WTC11 (cell line): ENCODE data around the gene SUCLG2. TPM values are rescaled to one million over a fixed set of nuclear protein-coding genes. Genes with fewer than 3 reads are reported as not detected.

Experiments
- ATAC-seq: fragments of 200-7000 bp; cut with Tn5 transposase; 2 replicates; pipeline ENCODE4 v1.10.0; 2021; ENCODE audit warnings: mild to moderate bottlenecking, moderate library complexity
- CTCF ChIA-PET: fragments of 300-600 bp; sonication (Branson Sonifier 250); formaldehyde crosslinking; loops from one replicate; lab custom pipeline; 2021; ENCODE audit warnings: antibody characterized with exemption; lab: Charles Lee
- POLR2A ChIA-PET: fragments of 350-600 bp; sonication (Branson Sonifier 250); formaldehyde crosslinking; loops from one replicate; lab custom pipeline; 2021; ENCODE audit warnings: antibody characterized with exemption; lab: Charles Lee
- DNase-seq: peaks from one replicate; pipeline ENCODE4 v3.0.0; 2021; ENCODE audit warnings: low spot score
- H3K27ac Mint-ChIP-seq: 2 replicates; pipeline ENCODE4 v1.8.0; 2021; ENCODE audit warnings: mixed read lengths
- H3K27me3 Mint-ChIP-seq: 2 replicates; pipeline ENCODE4 v1.8.0; 2021; ENCODE audit warnings: low read depth, mild to moderate bottlenecking, moderate library complexity, mixed read lengths
- H3K36me3 Mint-ChIP-seq: 2 replicates; pipeline ENCODE4 v1.8.0; 2021; ENCODE audit warnings: mixed read lengths
- H3K4me1 Mint-ChIP-seq: 2 replicates; pipeline ENCODE4 v1.8.0; 2022; ENCODE audit warnings: mixed read lengths
- H3K4me3 Mint-ChIP-seq: 2 replicates; pipeline ENCODE4 v1.8.0; 2021; ENCODE audit warnings: mild to moderate bottlenecking, moderate library complexity, mixed read lengths
- H3K9me3 Mint-ChIP-seq: 2 replicates; pipeline ENCODE4 v1.8.0; 2021; ENCODE audit warnings: mixed read lengths
- ELF4 ChIP-seq: sonication (generic); formaldehyde crosslinking; IDR thresholded peaks from 2 replicates; pipeline ENCODE4 v1.8.1; 2022; ENCODE audit warnings: low read depth, mild to moderate bottlenecking, moderate library complexity, missing genetic modification reagents
- ERG ChIP-seq: fragments of 250-450 bp; sonication (Bioruptor Pico); IDR thresholded peaks from 2 replicates; pipeline ENCODE4 v1.8.0; 2021; ENCODE audit warnings: mild to moderate bottlenecking
- ESRRA ChIP-seq: sonication (generic); formaldehyde crosslinking; IDR thresholded peaks from 2 replicates; pipeline ENCODE4 v1.8.1; 2022; ENCODE audit warnings: mild to moderate bottlenecking, missing genetic modification reagents, borderline replicate concordance
- FOXP1 ChIP-seq: sonication (generic); formaldehyde crosslinking; IDR thresholded peaks from 2 replicates; pipeline ENCODE4 v1.8.0; 2022; ENCODE audit warnings: missing genetic modification reagents, mild to moderate bottlenecking, moderate library complexity, borderline replicate concordance
- GRHL2 ChIP-seq: fragments of 250-450 bp; sonication (Bioruptor Pico); IDR thresholded peaks from 2 replicates; pipeline ENCODE4 v1.8.0; 2022; ENCODE audit warnings: mild to moderate bottlenecking, moderate library complexity; ENCODE audit not compliant: insufficient replicate concordance, severe bottlenecking
- JAZF1 ChIP-seq: fragments of 250-450 bp; sonication (Bioruptor Pico); IDR thresholded peaks from 2 replicates; pipeline ENCODE4 v1.9.0; 2021; ENCODE audit warnings: moderate library complexity, mild to moderate bottlenecking, inconsistent platforms
- JUN ChIP-seq: sonication (generic); formaldehyde crosslinking; IDR thresholded peaks from 2 replicates; pipeline ENCODE4 v1.8.0; 2023; ENCODE audit warnings: mild to moderate bottlenecking, missing genetic modification reagents
- MYBL2 ChIP-seq: sonication (generic); formaldehyde crosslinking; IDR thresholded peaks from 2 replicates; pipeline ENCODE4 v1.8.1; 2023; ENCODE audit warnings: mild to moderate bottlenecking, moderate library complexity, missing genetic modification reagents
- NR3C1 ChIP-seq: sonication (generic); formaldehyde crosslinking; conservative IDR thresholded peaks from 2 replicates; pipeline ENCODE4 v1.8.1; 2023; ENCODE audit warnings: low read depth, mild to moderate bottlenecking, missing genetic modification reagents
- SP1 ChIP-seq: sonication (generic); formaldehyde crosslinking; conservative IDR thresholded peaks from 2 replicates; pipeline ENCODE4 v1.8.1; 2022; ENCODE audit warnings: missing genetic modification reagents
- TCF7 ChIP-seq: sonication (generic); formaldehyde crosslinking; IDR thresholded peaks from 2 replicates; pipeline ENCODE4 v1.8.0; 2022; ENCODE audit warnings: mild to moderate bottlenecking, low read depth, missing genetic modification reagents, moderate library complexity
- ZNF263 ChIP-seq: sonication (generic); formaldehyde crosslinking; IDR thresholded peaks from 2 replicates; pipeline ENCODE4 v1.8.1; 2022; ENCODE audit warnings: low read depth, mild to moderate bottlenecking, moderate library complexity, missing genetic modification reagents
- ZNF281 ChIP-seq: sonication (generic); formaldehyde crosslinking; IDR thresholded peaks from 2 replicates; pipeline ENCODE4 v1.8.0; 2023; ENCODE audit warnings: mild to moderate bottlenecking, missing genetic modification reagents
- ZNF532 ChIP-seq: fragments of 250-450 bp; sonication (Bioruptor Pico); IDR thresholded peaks from 2 replicates; pipeline ENCODE4 v1.9.0; 2021; ENCODE audit warnings: mild to moderate bottlenecking, borderline replicate concordance
- ZNF671 ChIP-seq: fragments of 250-450 bp; sonication (Bioruptor Pico); IDR thresholded peaks from 2 replicates; pipeline ENCODE4 v1.8.0; 2021; ENCODE audit warnings: mild to moderate bottlenecking
- total RNA-seq: library from RNA; stranded (reverse); gene quantifications from 3 replicates; pipeline ENCODE4 v1.2.3, GENCODE V29; 2021
- TF ChIP-seq, protein P1 (sequence below): sonication (generic); formaldehyde crosslinking; IDR thresholded peaks from 2 replicates; pipeline ENCODE4 v1.8.0; 2022; ENCODE audit warnings: mild to moderate bottlenecking, missing genetic modification reagents
- TF ChIP-seq, protein P2 (sequence below): sonication (generic); formaldehyde crosslinking; IDR thresholded peaks from 2 replicates; pipeline ENCODE4 v1.8.0; 2022; ENCODE audit warnings: mild to moderate bottlenecking, missing genetic modification reagents
- TF ChIP-seq, protein P3 (sequence below): sonication (generic); formaldehyde crosslinking; IDR thresholded peaks from 2 replicates; pipeline ENCODE4 v1.8.1; 2023; ENCODE audit warnings: mild to moderate bottlenecking, missing genetic modification reagents
- TF ChIP-seq, protein P4 (sequence below): fragments of 250-450 bp; sonication (Bioruptor Pico); IDR thresholded peaks from 2 replicates; pipeline ENCODE4 v2.1.2; 2022; ENCODE audit warnings: mild to moderate bottlenecking, moderate library complexity
- TF ChIP-seq, protein P5 (sequence below): sonication (generic); formaldehyde crosslinking; IDR thresholded peaks from 2 replicates; pipeline ENCODE4 v1.8.1; 2022; ENCODE audit warnings: missing genetic modification reagents, borderline replicate concordance

The SUCLG2 gene
- total RNA-seq, 1 experiment from 2014 or later = 39.7 TPM

- H3K36me3 Mint-ChIP-seq = peaks cover 4% of the 10 kb centered on the region; the same call in 1 of the 2 replicates
- no peak for TF ChIP-seq TCF7 (CRISPR knock-in tag)
- TF ChIP-seq, protein P1, sequence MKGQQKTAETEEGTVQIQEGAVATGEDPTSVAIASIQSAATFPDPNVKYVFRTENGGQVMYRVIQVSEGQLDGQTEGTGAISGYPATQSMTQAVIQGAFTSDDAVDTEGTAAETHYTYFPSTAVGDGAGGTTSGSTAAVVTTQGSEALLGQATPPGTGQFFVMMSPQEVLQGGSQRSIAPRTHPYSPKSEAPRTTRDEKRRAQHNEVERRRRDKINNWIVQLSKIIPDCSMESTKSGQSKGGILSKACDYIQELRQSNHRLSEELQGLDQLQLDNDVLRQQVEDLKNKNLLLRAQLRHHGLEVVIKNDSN (CRISPR knock-in tag) = no peak
- no peak for TF ChIP-seq JUN (CRISPR knock-in tag)
- no peak for TF ChIP-seq ERG (CRISPR knock-in tag)
- TF ChIP-seq, protein P2, sequence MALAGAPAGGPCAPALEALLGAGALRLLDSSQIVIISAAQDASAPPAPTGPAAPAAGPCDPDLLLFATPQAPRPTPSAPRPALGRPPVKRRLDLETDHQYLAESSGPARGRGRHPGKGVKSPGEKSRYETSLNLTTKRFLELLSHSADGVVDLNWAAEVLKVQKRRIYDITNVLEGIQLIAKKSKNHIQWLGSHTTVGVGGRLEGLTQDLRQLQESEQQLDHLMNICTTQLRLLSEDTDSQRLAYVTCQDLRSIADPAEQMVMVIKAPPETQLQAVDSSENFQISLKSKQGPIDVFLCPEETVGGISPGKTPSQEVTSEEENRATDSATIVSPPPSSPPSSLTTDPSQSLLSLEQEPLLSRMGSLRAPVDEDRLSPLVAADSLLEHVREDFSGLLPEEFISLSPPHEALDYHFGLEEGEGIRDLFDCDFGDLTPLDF (CRISPR knock-in tag) = no peak
- TF ChIP-seq, protein P3, sequence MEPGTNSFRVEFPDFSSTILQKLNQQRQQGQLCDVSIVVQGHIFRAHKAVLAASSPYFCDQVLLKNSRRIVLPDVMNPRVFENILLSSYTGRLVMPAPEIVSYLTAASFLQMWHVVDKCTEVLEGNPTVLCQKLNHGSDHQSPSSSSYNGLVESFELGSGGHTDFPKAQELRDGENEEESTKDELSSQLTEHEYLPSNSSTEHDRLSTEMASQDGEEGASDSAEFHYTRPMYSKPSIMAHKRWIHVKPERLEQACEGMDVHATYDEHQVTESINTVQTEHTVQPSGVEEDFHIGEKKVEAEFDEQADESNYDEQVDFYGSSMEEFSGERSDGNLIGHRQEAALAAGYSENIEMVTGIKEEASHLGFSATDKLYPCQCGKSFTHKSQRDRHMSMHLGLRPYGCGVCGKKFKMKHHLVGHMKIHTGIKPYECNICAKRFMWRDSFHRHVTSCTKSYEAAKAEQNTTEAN (CRISPR knock-in tag) = no peak
- TF ChIP-seq ZNF671 (CRISPR knock-in tag) = no peak
- TF ChIP-seq MYBL2 = no peak
- TF ChIP-seq, protein P4, sequence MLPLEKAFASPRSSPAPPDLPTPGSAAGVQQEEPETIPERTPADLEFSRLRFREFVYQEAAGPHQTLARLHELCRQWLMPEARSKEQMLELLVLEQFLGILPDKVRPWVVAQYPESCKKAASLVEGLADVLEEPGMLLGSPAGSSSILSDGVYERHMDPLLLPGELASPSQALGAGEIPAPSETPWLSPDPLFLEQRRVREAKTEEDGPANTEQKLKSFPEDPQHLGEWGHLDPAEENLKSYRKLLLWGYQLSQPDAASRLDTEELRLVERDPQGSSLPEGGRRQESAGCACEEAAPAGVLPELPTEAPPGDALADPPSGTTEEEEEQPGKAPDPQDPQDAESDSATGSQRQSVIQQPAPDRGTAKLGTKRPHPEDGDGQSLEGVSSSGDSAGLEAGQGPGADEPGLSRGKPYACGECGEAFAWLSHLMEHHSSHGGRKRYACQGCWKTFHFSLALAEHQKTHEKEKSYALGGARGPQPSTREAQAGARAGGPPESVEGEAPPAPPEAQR (CRISPR knock-in tag) = no peak
- TF ChIP-seq, protein P5, sequence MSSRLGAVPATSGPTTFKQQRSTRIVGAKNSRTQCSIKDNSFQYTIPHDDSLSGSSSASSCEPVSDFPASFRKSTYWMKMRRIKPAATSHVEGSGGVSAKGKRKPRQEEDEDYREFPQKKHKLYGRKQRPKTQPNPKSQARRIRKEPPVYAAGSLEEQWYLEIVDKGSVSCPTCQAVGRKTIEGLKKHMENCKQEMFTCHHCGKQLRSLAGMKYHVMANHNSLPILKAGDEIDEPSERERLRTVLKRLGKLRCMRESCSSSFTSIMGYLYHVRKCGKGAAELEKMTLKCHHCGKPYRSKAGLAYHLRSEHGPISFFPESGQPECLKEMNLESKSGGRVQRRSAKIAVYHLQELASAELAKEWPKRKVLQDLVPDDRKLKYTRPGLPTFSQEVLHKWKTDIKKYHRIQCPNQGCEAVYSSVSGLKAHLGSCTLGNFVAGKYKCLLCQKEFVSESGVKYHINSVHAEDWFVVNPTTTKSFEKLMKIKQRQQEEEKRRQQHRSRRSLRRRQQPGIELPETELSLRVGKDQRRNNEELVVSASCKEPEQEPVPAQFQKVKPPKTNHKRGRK (CRISPR knock-in tag) = no peak
- no peak for TF ChIP-seq SP1
- no peak for TF ChIP-seq ZNF263
- no peak for TF ChIP-seq ESRRA
- no peak for TF ChIP-seq JAZF1
- TF ChIP-seq NR3C1 = no peak
- TF ChIP-seq ZNF532 (CRISPR knock-in tag) = no peak
- no peak for TF ChIP-seq GRHL2 (CRISPR knock-in tag)
- TF ChIP-seq ELF4 = no peak
- TF ChIP-seq ZNF281 (CRISPR knock-in tag) = no peak
- no peak for TF ChIP-seq FOXP1 (CRISPR knock-in tag)
- DNase-seq = no peak
- no peak for ATAC-seq
- ChIA-PET POLR2A (no interaction called here), CTCF (interaction anchor here (1.7 to 4.1 kb wide), 2 partner anchors 10 to 266 kb away, joined by 4 to 23 read pairs; no protein-coding TSS in a partner anchor)
- H3K4me1 Mint-ChIP-seq = peaks cover 17% of the 10 kb centered on the region
- peaks cover 4% of the 10 kb centered on the region; the same call in 1 of the 2 replicates for H3K9me3 Mint-ChIP-seq
- no peak overlapping the region for H3K4me3 Mint-ChIP-seq
- H3K27ac Mint-ChIP-seq = no peak overlapping the region
- no peaks in the 10 kb centered on the region for H3K27me3 Mint-ChIP-seq
These were observed 274.3 kb downstream of the SUCLG2 start for GRCh38 chr3:67380118-67380517.
